Inflammatory macrophage treated with lipopolysaccharide for 4 hours (primary cell): Measurements from ENCODE around the gene NDUFB8.

ENCODE experiments used
- DNase-seq: peaks from one replicate; pipeline ENCODE4 v3.0.0-alpha.2; 2020

NDUFB8 gene

GRCh38 chr10:100535715-100536353, 6.2 kb upstream of the NDUFB8 start, which contains the start of gene HIF1AN:
Gene HIF1AN (plus strand): TSS chr10:100535943. CDS start chr10:100535959, 16 bp downstream.
- peak; percentile 97 for DNase-seq

GRCh38 chr10:100535338-100535714, 5.7 kb upstream of the NDUFB8 start:
- no peak for DNase-seq

GRCh38 chr10:100534726-100535125, 5.1 kb upstream of the NDUFB8 start:
- DNase-seq = no peak

- DNase-seq = peak; percentile 27
Measured at GRCh38 chr10:100531761-100532160, 2.1 kb upstream of the NDUFB8 start.

- DNase-seq = peak; percentile 3
Measured at GRCh38 chr10:100528921-100529474, 673 bp downstream of the NDUFB8 start.

GRCh38 chr10:100528123-100528886, 1.4 kb downstream of the NDUFB8 start:
- DNase-seq = peak; percentile 43

GRCh38 chr10:100524638-100525037, 5.0 kb downstream of the NDUFB8 start:
- DNase-seq = no peak

GRCh38 chr10:100524206-100524605, 5.5 kb downstream of the NDUFB8 start:
- DNase-seq = no peak

- DNase-seq = no peak
Measured at GRCh38 chr10:100522945-100523344, 6.7 kb downstream of the NDUFB8 start.

GRCh38 chr10:100522107-100522801, 7.4 kb downstream of the NDUFB8 start:
- no peak for DNase-seq

GRCh38 chr10:100520811-100521210, 8.9 kb downstream of the NDUFB8 start:
- DNase-seq = no peak

- no peak for DNase-seq
Measured at GRCh38 chr10:100519311-100520051, 10.2 kb downstream of the NDUFB8 start, which contains the start of gene SEC31B. Gene SEC31B (minus strand): TSS chr10:100519861. CDS start chr10:100516952, 2,909 bp downstream.

- DNase-seq = peak; percentile 62
Measured at GRCh38 chr10:100518761-100519241, 10.9 kb downstream of the NDUFB8 start.

GRCh38 chr10:100516847-100517246, 12.8 kb downstream of the NDUFB8 start:
- DNase-seq = no peak

GRCh38 chr10:100515612-100516011, 14.1 kb downstream of the NDUFB8 start:
- no peak for DNase-seq

GRCh38 chr10:100510533-100511308, 18.9 kb downstream of the NDUFB8 start:
- no peak for DNase-seq

- DNase-seq = no peak
Measured at GRCh38 chr10:100509241-100509840, 20.3 kb downstream of the NDUFB8 start.

- DNase-seq = peak; percentile 56
Measured at GRCh38 chr10:100508691-100509150, 20.9 kb downstream of the NDUFB8 start.

- no peak for DNase-seq
Measured at GRCh38 chr10:100508266-100508665, 21.4 kb downstream of the NDUFB8 start.

GRCh38 chr10:100507357-100507732, 22.3 kb downstream of the NDUFB8 start:
- no peak for DNase-seq
